HCT116 (cell line): ENCODE measurements around the gene RNF152. TPM values are rescaled to one million over a fixed set of nuclear protein-coding genes. Genes with fewer than 3 reads are reported as not detected.

Experiments used
- ATAC-seq: fragments of 200-7000 bp; cut with Tn5 transposase; 2 replicates; pipeline ENCODE4 v1.9.1; 2020; ENCODE audit warnings: mild to moderate bottlenecking, moderate library complexity
- BruUV-seq: library from RNA; stranded (reverse); fragments of 400-500 nt; replicated peaks from 2 replicates; lab custom pipeline; 2021; lab: Mats Ljungman, UMichigan
- CTCF ChIA-PET: fragments of 300-600 bp; sonication (Branson Sonifier 250); formaldehyde crosslinking; loops from one replicate; lab custom pipeline; 2021; ENCODE audit warnings: antibody characterized with exemption; lab: Charles Lee
- POLR2A ChIA-PET: fragments of 300-600, 350-600 bp; sonication (Branson Sonifier 250); formaldehyde crosslinking; loops from one replicate; lab custom pipeline; 2021; ENCODE audit warnings: antibody characterized with exemption; lab: Charles Lee
- RAD21 ChIA-PET, 2 experiments: fragments of 300-600 bp; sonication (Branson Sonifier 250); formaldehyde crosslinking; loops; one replicate each; lab custom pipeline; 2023; ENCODE audit warnings: low total read pairs in 2 of 2; ENCODE audit not compliant: uncharacterized antibody in 2 of 2, unreplicated experiment in 2 of 2, low non-redundant PET in 1 of 2; lab: Charles Lee
- DNase-seq: peaks from one replicate; pipeline ENCODE4 v3.0.0-alpha.2; 2010; ENCODE audit warnings: low read depth, low spot score
- H2AFZ ChIP-seq: fragments of 200-600 bp; shearing (Covaris generic), sonication (generic); 2 replicates; pipeline ENCODE4 v1.6.1; 2017; ENCODE audit warnings: low read depth, mixed run types, mixed read lengths, antibody characterized with exemption, low read length; ENCODE audit not compliant: poor library complexity, severe bottlenecking
- H3K27ac ChIP-seq: 2 replicates; pipeline ENCODE4 v1.5.1; 2012; ENCODE audit warnings: low read depth, low read length
- H3K27me3 ChIP-seq: fragments of 200-600 bp; sonication (generic); 2 replicates; pipeline ENCODE4 v1.6.1; 2016; ENCODE audit warnings: mixed run types, low read length, mixed read lengths; ENCODE audit not compliant: insufficient read depth
- H3K36me3 ChIP-seq, 2 experiments: fragments of 200-500 bp in 1 of 2; fragments of 200-600 bp in 1 of 2; sonication (Bioruptor generic) in 1 of 2; sonication (generic) in 1 of 2; 2 replicates each; pipeline versions ENCODE4 v1.5.1 to v1.6.1; 2014 to 2016; ENCODE audit warnings: low read length in 2 of 2, inconsistent platforms in 1 of 2, mixed read lengths in 1 of 2, mixed run types in 1 of 2; ENCODE audit not compliant: insufficient read depth in 2 of 2, control insufficient read depth in 1 of 2
- H3K4me1 ChIP-seq, 2 experiments: fragments of 200-600 bp in 1 of 2; sonication (generic) in 1 of 2; 2 replicates each; pipeline versions ENCODE4 v1.5.1 to v1.6.1; 2012 to 2017; ENCODE audit warnings: low read length in 2 of 2, inconsistent platforms in 1 of 2, mild to moderate bottlenecking in 1 of 2, mixed read lengths in 1 of 2, mixed run types in 1 of 2, moderate library complexity in 1 of 2; ENCODE audit not compliant: insufficient read depth in 2 of 2, control insufficient read depth in 1 of 2
- H3K4me2 ChIP-seq: fragments of 200-600 bp; sonication (generic); 2 replicates; pipeline ENCODE4 v1.6.1; 2017; ENCODE audit warnings: mixed run types, low read length, mixed read lengths
- H3K4me3 ChIP-seq, 2 experiments: fragments of 200-600 bp in 1 of 2; sonication (generic) in 1 of 2; replicated peaks in 1 of 2; 2 replicates each; pipeline ENCODE4 v1.5.1; 2011 to 2016; ENCODE audit warnings: low read length in 2 of 2, control low read depth in 1 of 2, low read depth in 1 of 2, mild to moderate bottlenecking in 1 of 2, mixed read lengths in 1 of 2, mixed run types in 1 of 2
- H3K79me2 ChIP-seq: fragments of 200-600 bp; sonication (generic); 2 replicates; pipeline ENCODE4 v1.6.1; 2017; ENCODE audit warnings: mild to moderate bottlenecking, mixed run types, low read length, moderate library complexity, mixed read lengths; ENCODE audit not compliant: insufficient read depth
- H3K9ac ChIP-seq: fragments of 200-600 bp; sonication (generic); 2 replicates; pipeline ENCODE4 v1.6.1; 2016; ENCODE audit warnings: low read length, mixed read lengths
- H3K9me2 ChIP-seq: fragments of 200-600 bp; sonication (generic), shearing (Covaris generic); 2 replicates; pipeline ENCODE4 v1.6.1; 2017; ENCODE audit warnings: mixed run types, mild to moderate bottlenecking, moderate library complexity; ENCODE audit not compliant: insufficient read depth
- H3K9me3 ChIP-seq, 2 experiments: fragments of 200-500 bp in 1 of 2; fragments of 200-600 bp in 1 of 2; sonication (Bioruptor generic) in 1 of 2; sonication (generic) in 1 of 2; 2 replicates each; pipeline ENCODE4 v1.6.1; 2014 to 2017; ENCODE audit warnings: low read length in 2 of 2, mixed read lengths in 2 of 2, inconsistent platforms in 1 of 2, low read depth in 1 of 2, mild to moderate bottlenecking in 1 of 2, mixed run types in 1 of 2, moderate library complexity in 1 of 2; ENCODE audit not compliant: control insufficient read depth in 1 of 2, insufficient read depth in 1 of 2
- H4K20me1 ChIP-seq: fragments of 200-600 bp; sonication (generic), shearing (Covaris generic); 2 replicates; pipeline ENCODE4 v1.6.1; 2017; ENCODE audit warnings: mixed run types, mild to moderate bottlenecking, moderate library complexity; ENCODE audit not compliant: insufficient read depth
- ATF3 ChIP-seq: IDR thresholded peaks from 2 replicates; pipeline ENCODE4 v1.6.1; 2012
- CBX3 ChIP-seq: IDR thresholded peaks from 2 replicates; pipeline ENCODE4 v1.6.1; 2012; ENCODE audit warnings: low read depth
- CTCF ChIP-seq, 3 experiments: fragments of 200-600 bp in 1 of 3; sonication (generic) in 1 of 3; IDR thresholded peaks in 2 of 3; conservative IDR thresholded peaks in 1 of 3; 2 replicates each; pipeline ENCODE4 v1.5.1; 2012 to 2017; ENCODE audit warnings: low read depth in 2 of 3, low read length in 2 of 3, antibody characterized with exemption in 1 of 3, borderline replicate concordance in 1 of 3, control low read depth in 1 of 3, mild to moderate bottlenecking in 1 of 3, mixed read lengths in 1 of 3, mixed run types in 1 of 3, moderate library complexity in 1 of 3; ENCODE audit not compliant: insufficient read depth in 1 of 3
- EGR1 ChIP-seq: IDR thresholded peaks from 2 replicates; pipeline ENCODE4 v1.6.1; 2012; ENCODE audit warnings: low read depth
- ELF1 ChIP-seq: IDR thresholded peaks from 2 replicates; pipeline ENCODE4 v1.6.1; 2012; ENCODE audit warnings: low read depth, borderline replicate concordance
- EZH2 ChIP-seq: fragments of 200-600 bp; sonication (generic); IDR thresholded peaks from 2 replicates; pipeline ENCODE4 v1.6.1; 2017; ENCODE audit warnings: antibody characterized with exemption, mixed run types
- EZH2phosphoT487 ChIP-seq: fragments of 200-600 bp; IDR thresholded peaks from 2 replicates; pipeline ENCODE4 v1.6.1; 2018; ENCODE audit warnings: antibody characterized with exemption, borderline replicate concordance
- FOSL1 ChIP-seq: IDR thresholded peaks from 2 replicates; pipeline ENCODE4 v1.6.1; 2012; ENCODE audit warnings: low read depth
- JUND ChIP-seq: IDR thresholded peaks from 2 replicates; pipeline ENCODE4 v1.6.1; 2012
- POLR2A ChIP-seq: IDR thresholded peaks from 2 replicates; pipeline ENCODE4 v1.7.0; 2011; ENCODE audit warnings: borderline replicate concordance; ENCODE audit not compliant: insufficient read depth, insufficient read length; ENCODE audit errors: extremely low read depth
- RAD21 ChIP-seq: IDR thresholded peaks from 2 replicates; pipeline ENCODE4 v1.6.1; 2012; ENCODE audit warnings: low read depth, mild to moderate bottlenecking
- REST ChIP-seq: IDR thresholded peaks from 2 replicates; pipeline ENCODE4 v1.6.1; 2012; ENCODE audit warnings: low read depth
- SIN3A ChIP-seq: IDR thresholded peaks from 2 replicates; pipeline ENCODE4 v1.6.1; 2012; ENCODE audit warnings: low read depth
- SP1 ChIP-seq: IDR thresholded peaks from 2 replicates; pipeline ENCODE4 v1.6.1; 2012; ENCODE audit warnings: low read depth
- SRF ChIP-seq: IDR thresholded peaks from 2 replicates; pipeline ENCODE4 v1.6.1; 2012; ENCODE audit warnings: low read depth
- TCF7L2 ChIP-seq: IDR thresholded peaks from 2 replicates; pipeline ENCODE4 v1.7.0; 2011; ENCODE audit warnings: borderline replicate concordance, inconsistent platforms; ENCODE audit not compliant: insufficient read depth, insufficient read length; ENCODE audit errors: extremely low read depth
- YY1 ChIP-seq: IDR thresholded peaks from 2 replicates; pipeline ENCODE4 v1.6.1; 2011; ENCODE audit warnings: low read length, low read depth, moderate library complexity, mild to moderate bottlenecking; ENCODE audit not compliant: insufficient replicate concordance; ENCODE audit errors: extremely low read depth
- ZBTB33 ChIP-seq: IDR thresholded peaks from 2 replicates; pipeline ENCODE4 v1.6.1; 2011; ENCODE audit warnings: mild to moderate bottlenecking, low read length, moderate library complexity; ENCODE audit not compliant: insufficient replicate concordance; ENCODE audit errors: extremely low read depth
- intact Hi-C: fragments of 100-400 bp; cut with micrococcal nuclease; formaldehyde crosslinking; loops from 2 replicates; pipeline ENCODE4 v1.10.0; 2022
- total RNA-seq: library from RNA; stranded (reverse); gene quantifications from one replicate; pipeline ENCODE4 v1.2.1, GENCODE V29; 2021; ENCODE audit not compliant: unreplicated experiment

The RNF152 gene
- total RNA-seq, 1 experiment from 2014 or later = 0.47 TPM

GRCh38 chr18:61921621-61922235 is 28.9 kb upstream of the RNF152 start:
- ChIA-PET RAD21 (no interaction called here), POLR2A (no interaction called here), CTCF (no interaction called here)
- H3K4me3 ChIP-seq = no peak overlapping the region
- no peak overlapping the region for H3K9ac ChIP-seq
- no peaks in the 10 kb centered on the region for H3K27me3 ChIP-seq
- ATAC-seq (no peak), DNase-seq (no peak)
- H3K36me3 ChIP-seq = no peaks in the 10 kb centered on the region
- BruUV-seq = no TSS peak
- no peak for TF ChIP-seq CBX3
- no peak for TF ChIP-seq SP1
- TF ChIP-seq EZH2phosphoT487 = no peak
- TF ChIP-seq JUND = no peak
- no peak for TF ChIP-seq ZBTB33
- no peak for TF ChIP-seq SIN3A
- TF ChIP-seq POLR2A = no peak
- TF ChIP-seq FOSL1 = no peak
- no peak for TF ChIP-seq SRF
- TF ChIP-seq REST = no peak
- TF ChIP-seq YY1 = no peak
- TF ChIP-seq EZH2 = no peak
- TF ChIP-seq ELF1 = no peak
- TF ChIP-seq RAD21 = no peak
- TF ChIP-seq TCF7L2 = no peak
- TF ChIP-seq CTCF (IDR thresholded peaks at IDR 0.05 in 2 of 3, conservative IDR thresholded peaks at IDR 0.05 in 1 of 3; ENCODE audit: borderline replicate concordance in 1 of 3, insufficient read depth in 1 of 3, low read depth in 2 of 3, low read length in 2 of 3) = no peak
- no peak for TF ChIP-seq ATF3
- TF ChIP-seq EGR1 = no peak
- no peak overlapping the region for H2AFZ ChIP-seq
- H3K9me3 ChIP-seq = no peaks in the 10 kb centered on the region
- H3K9me2 ChIP-seq = no peaks in the 10 kb centered on the region
- intact Hi-C loops = no loop called here
- no peaks in the 10 kb centered on the region for H3K4me1 ChIP-seq
- H4K20me1 ChIP-seq = no peaks in the 10 kb centered on the region
- H3K4me2 ChIP-seq = no peak overlapping the region
- no peak overlapping the region for H3K27ac ChIP-seq
- no peaks in the 10 kb centered on the region for H3K79me2 ChIP-seq
